Activated T-cell treated with anti-CD3 and anti-CD28 coated beads, Interleukin-2, amount 50 U/mL, for 48 hours (primary cell): ENCODE measurements around the gene PDE9A.
"Not testable (repeated sequence)": the region's sequence is repeated elsewhere in the genome, so short reads cannot be mapped to it uniquely, and the experiment has no call there.

Experiments used
- DNase-seq, 2 experiments: peaks; one replicate each; pipeline ENCODE4 v3.0.0-alpha.2; 2020

PDE9A gene

GRCh38 chr21:42807938-42808613, 154.7 kb downstream of the PDE9A start:
- no peak for DNase-seq

GRCh38 chr21:42809171-42809570, 155.8 kb downstream of the PDE9A start:
- no peak for DNase-seq

GRCh38 chr21:42809577-42810475, 156.4 kb downstream of the PDE9A start:
- no peak for DNase-seq

GRCh38 chr21:42811960-42812359, 158.5 kb downstream of the PDE9A start:
- DNase-seq: no peak

GRCh38 chr21:42812528-42813241, 159.3 kb downstream of the PDE9A start:
- DNase-seq: not testable (repeated sequence)

GRCh38 chr21:42815217-42815616, 161.8 kb downstream of the PDE9A start:
- no peak for DNase-seq

- peak; percentile 74 to 77 for DNase-seq
These were observed 164.9 kb downstream of the PDE9A start for GRCh38 chr21:42818328-42818749.

GRCh38 chr21:42819861-42820615, 166.6 kb downstream of the PDE9A start:
- DNase-seq: no peak

GRCh38 chr21:42820616-42821465, 167.4 kb downstream of the PDE9A start:
- DNase-seq: no peak
